HT-29 (cell line): Measurements from ENCODE around the gene EIF2S3. TPM values are rescaled to one million over a fixed set of nuclear protein-coding genes. Genes with fewer than 3 reads are reported as not detected.
"Not testable (repeated sequence)": the region's sequence is repeated elsewhere in the genome, so short reads cannot be mapped to it uniquely, and the experiment has no call there.

Experiments used
- DNase-seq: peaks from one replicate; pipeline ENCODE4 v3.0.0-alpha.2; 2015; ENCODE audit warnings: low spot score
- total RNA-seq: library from RNA; depleted of rRNA; stranded (reverse); fragments of >200 nt; shearing (Covaris generic); gene quantifications from 2 replicates; pipeline ENCODE4 v1.2.3, GENCODE V29; 2014

Gene EIF2S3
- total RNA-seq, 1 experiment from 2014 or later, result 95.2 TPM

DNA sequence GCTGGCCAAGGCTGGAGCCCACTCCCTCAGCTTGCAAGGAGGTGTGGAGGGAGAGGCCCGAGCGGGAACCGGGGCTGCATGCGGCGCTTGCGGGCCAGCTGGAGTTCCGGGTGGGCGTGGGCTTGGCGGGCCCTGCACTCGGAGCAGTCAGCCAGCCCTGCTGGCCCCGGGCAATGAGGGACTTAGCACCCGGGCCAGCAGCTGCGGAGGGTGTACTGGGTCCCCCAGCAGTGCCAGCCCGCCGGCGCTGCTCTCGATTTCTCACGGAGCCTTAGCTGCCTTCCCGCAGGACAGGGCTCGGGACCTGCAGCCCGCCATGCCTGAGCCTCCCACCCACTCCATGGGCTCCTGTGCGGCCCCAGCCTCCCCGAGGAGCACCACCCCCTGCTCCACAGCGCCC is 5.1 kb upstream of the EIF2S3 start:
- DNase-seq, result not testable (repeated sequence)

- not testable (repeated sequence) for DNase-seq
These were observed 4.0 kb upstream of the EIF2S3 start for GRCh38 chrX:24050522-24051318.

GRCh38 chrX:24055043-24055356 is 244 bp downstream of the EIF2S3 start:
- DNase-seq, result no peak

- DNase-seq, result no peak
These were observed 8.7 kb downstream of the EIF2S3 start for GRCh38 chrX:24063488-24063887.

GRCh38 chrX:24069877-24070276 is 15.1 kb downstream of the EIF2S3 start:
- DNase-seq, result no peak

DNA sequence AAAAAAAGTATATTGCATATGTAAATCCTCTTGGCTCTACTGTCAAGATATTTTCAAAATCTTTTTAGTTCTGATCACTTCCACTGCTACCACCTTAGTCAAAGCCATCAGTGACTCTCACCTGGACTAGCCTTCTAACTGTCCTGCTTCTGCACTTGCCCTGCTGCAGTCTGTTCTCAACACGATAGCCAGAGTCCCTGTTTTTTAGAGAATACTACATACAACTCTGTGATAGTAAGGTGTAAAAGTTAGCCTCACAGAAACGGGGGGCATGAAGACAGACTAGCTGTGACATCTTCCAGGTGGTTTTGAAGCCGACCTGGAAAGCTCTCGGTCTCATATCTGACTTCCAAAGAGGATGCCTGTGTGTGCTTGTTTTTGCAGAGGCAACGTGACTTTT is 24.7 kb downstream of the EIF2S3 start:
- no peak for DNase-seq

- not testable (repeated sequence) for DNase-seq
These were observed 25.5 kb downstream of the EIF2S3 start for GRCh38 chrX:24080245-24080644.

DNA sequence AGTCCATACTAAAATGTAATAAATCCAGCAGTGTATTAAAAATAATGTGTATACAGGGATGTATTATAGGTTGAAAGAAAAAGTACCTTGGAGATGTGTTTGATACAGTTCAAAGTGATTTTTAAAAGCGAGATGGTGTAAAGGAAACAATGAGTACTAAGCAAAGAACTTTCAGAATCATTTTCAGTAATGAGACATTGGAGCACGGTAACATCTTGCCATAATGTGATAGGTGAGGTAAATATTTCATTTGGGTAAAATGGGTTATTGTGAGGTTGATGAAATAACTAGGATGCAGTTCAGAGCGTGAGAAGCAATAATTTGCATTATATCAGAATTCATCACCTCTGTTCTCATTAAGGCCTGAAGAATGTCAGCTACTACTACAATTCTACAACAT is 25.9 kb downstream of the EIF2S3 start:
- no peak for DNase-seq

- peak; percentile 54 for DNase-seq
These were observed 27.0 kb downstream of the EIF2S3 start for GRCh38 chrX:24081661-24082154.

GRCh38 chrX:24082447-24082846 is 27.7 kb downstream of the EIF2S3 start:
- DNase-seq, result no peak

DNA sequence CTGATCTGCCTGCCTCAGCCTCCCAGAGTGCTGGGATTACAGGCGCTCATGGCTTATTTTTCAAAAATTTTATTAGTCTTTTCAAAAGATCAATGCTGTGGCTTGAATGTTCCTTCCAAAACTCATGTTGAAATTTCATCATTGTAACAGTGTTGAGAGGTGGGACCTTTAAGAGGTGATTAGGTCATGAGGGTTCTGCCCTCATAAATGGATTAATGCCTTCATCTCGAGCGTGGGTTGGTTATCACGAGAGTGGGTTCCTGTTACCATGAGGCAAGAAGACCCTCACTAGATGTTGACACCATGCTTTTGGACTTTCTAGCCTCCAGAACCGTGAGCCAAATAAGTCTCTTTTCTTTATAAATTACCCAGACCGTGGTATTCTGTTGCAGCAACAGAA is 30.3 kb downstream of the EIF2S3 start:
- no peak for DNase-seq

GRCh38 chrX:24090300-24091200 is 35.8 kb downstream of the EIF2S3 start:
- DNase-seq, result no peak

DNA sequence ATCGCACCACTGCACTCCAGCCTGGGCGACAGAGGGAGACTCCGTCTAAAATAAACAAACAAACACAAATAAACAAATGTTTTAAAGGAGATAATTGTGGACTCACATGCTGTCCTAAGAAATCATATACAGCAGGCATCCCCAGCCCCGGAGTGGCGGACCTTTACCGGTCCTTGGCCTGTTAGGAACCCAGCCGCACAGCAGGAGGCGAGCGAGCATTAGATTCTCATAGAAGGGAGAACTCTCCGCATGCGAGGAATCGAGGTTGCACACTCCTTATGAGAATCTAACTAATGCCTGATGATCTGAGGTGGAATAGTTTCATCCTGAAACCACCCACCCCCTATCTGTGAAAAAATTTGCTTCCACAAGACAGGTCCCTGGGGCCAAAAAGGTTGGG is 39.0 kb downstream of the EIF2S3 start:
- no peak for DNase-seq

GRCh38 chrX:24097741-24098260 is 43.0 kb downstream of the EIF2S3 start:
- no peak for DNase-seq

- no peak for DNase-seq
These were observed 44.2 kb downstream of the EIF2S3 start for GRCh38 chrX:24098932-24099331.

DNA sequence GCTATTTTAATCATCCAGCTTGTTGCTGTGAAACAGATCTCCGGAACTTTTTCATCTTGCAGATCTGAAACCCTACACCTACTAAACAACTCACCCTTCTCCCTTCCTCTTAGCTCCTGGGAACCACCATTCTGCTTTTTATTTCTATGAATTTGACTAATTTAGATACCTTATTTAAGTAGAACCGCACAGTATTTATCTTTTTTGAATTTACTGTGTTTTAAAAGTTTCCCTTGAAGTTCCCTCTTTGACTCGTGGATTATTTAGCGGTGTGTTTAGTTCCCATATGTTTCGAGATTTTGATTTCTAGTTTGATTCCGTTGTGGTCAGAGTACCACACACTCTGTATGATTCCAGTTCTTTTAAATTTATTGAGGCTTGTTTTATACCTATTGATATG is 44.6 kb downstream of the EIF2S3 start:
- no peak for DNase-seq

DNA sequence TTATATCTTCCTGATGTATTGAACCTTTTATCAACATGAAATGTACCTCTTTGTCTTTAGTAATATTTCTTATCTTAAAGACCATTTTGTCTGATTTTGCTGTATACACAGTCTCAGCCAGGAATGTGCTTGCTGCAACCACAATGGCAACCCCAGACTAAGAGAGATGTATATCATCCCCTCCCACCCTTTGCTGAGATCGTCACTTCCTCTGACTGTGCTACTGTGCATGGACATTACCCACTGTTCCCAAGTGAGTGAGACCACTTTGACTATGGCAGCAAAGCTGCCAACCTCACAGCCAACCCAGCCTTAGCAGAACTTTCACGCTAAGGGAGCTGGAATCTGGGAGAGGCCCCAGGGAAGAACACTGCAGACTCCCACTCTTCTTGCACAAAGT is 46.0 kb downstream of the EIF2S3 start:
- no peak for DNase-seq

DNA sequence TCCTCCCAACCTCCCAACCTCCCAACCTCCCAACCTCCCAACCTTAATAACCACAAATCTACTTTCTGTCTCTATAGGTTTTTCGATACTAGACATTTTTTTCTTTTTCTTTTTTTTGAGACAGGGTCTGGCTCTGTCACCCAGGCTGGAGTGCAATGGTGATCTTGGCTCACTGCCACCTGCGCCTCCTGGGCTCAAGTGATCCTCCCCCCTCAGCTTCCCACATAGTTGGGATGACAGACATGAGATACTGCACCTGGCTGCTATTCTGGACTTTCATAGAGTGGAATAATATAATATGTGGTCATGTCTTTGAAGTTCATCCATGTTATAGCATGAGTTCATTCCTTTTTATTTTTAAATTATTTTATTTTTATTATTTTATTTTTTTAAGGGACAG is 55.3 kb downstream of the EIF2S3 start:
- DNase-seq, result no peak

DNA sequence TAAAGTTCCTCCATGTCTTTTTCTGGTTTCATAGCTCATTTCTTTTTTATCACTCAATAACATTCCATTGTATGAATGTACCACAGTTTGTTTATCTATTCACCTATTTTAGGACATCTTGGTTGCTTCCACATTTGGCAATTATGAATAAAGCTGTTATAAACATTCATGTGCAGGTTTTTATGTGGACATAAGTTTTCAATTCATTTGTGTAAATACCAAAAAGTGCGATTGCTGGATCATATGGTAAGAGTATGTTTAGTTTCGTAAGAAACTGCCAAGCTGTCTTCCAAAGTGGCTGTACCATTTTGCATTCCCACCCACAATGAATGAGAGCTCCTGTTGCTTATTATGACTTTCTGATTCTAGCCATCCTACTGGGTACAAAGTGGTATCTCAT is 58.4 kb downstream of the EIF2S3 start:
- DNase-seq, result no peak

DNA sequence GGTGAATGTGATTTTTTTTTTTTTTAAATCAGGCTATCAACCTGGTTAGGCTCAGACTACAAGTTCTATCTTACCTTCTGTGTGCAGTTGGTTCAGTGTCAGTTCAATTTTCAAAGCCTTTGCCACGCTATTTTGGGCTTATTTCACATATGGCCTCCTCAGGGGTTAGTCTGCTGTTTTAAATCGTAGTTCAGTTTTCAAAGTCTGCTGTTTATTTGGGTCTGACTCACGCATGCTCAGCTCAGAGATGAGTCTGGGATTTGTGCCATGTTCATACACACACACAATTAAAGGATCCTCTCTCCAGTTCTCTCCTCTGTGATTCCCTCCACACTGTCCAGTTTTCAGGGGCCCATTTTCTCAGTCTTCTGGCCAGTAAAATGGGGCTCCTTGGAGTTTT is 62.5 kb downstream of the EIF2S3 start:
- no peak for DNase-seq

GRCh38 chrX:24124244-24124799 is 69.6 kb downstream of the EIF2S3 start:
- no peak for DNase-seq

DNA sequence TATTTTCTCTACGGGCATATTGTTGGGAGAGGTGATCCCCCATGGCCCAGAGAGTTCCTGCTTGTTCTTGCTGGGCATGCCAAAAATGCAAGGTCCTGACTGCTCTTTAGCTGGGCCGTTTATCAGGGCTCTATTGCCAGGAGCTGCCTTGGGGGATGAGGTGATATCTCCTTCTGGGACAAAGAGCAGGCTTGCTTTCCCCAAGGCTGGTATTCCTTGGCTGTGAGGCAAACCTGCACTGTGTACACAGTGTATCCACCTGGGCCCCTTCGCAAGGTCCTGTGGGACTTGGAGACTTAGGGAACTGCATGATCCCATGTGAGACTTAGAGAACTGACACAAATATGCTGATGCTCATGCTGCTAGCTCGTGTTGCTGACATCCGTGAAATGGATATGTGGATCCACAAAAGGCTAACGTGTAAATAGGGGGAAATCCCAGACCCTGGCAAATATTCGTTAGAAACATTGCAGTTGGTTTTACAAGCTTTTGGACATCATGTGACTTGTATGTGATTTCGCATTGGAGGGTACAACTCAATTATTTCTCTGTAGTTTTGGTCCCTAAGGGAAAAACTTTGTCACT is 70.4 kb downstream of the EIF2S3 start:
- no peak for DNase-seq
